GM18867 (cell line): ENCODE results near the gene PTMS.
A peak's percentile ranks its signal among the peaks of the same experiment; 100 is the strongest.
"Not testable (repeated sequence)": the region's sequence is repeated elsewhere in the genome, so short reads cannot be mapped to it uniquely, and the experiment has no call there.

Experiments used
- ATAC-seq: cut with Tn5 transposase; IDR thresholded peaks from one replicate; pipeline ENCODE4 v1.9.1; 2021; ENCODE audit warnings: mild to moderate bottlenecking, moderate library complexity; ENCODE audit not compliant: unreplicated experiment

Gene PTMS, protein sequence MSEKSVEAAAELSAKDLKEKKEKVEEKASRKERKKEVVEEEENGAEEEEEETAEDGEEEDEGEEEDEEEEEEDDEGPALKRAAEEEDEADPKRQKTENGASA

DNA sequence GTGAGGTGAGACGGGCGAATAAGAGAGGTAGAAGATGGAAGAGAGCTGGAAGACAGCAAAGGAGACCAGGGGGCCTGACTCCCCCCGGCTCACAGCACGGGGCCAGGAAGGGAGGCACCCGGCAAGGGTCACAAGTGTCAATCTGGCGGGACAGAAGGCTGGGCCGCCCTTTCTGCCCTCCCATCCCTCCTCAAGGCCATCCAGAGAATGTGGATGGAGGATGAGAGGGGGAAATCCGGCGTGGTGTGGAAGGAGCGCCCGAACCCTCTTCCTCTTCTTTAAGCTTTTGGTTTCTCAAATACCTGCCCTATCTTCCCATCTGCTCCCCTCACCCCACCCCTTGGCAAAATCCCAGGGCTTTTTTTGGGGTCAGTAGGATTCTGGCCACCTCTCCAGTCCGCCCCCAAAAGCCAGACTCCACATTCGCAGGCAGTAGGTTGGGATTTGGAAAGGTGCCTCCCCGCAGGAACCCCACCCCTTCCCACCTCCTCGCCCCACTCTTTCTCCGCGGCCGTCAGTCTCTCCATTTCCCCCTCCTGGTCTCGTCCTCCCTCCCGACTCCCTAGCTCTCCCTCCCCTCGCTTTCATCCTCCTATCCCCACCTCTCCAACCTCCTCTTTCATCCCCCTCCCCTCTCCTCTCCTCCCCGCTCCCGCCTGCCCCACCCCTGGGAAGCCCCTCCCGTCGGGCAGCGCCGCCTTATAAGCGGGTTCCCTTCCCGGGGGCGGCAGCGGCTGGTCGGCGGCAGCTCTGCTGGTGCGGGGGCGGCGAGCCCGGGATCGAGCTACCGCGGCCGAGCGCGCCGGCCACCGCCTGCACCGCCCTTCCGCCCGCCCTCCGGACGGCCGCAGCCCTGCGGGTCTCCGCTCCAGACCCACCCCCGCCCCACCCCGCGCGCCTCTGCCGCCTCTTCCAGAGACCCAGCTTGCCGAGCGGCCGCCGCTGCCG is at the start of gene PTMS:
Gene PTMS, plus strand, starts transcription at position 730 of the 948 bp plus-strand sequence. CDS start 343 bp downstream, outside the sequence.
- peak; percentile 16 for ATAC-seq

DNA sequence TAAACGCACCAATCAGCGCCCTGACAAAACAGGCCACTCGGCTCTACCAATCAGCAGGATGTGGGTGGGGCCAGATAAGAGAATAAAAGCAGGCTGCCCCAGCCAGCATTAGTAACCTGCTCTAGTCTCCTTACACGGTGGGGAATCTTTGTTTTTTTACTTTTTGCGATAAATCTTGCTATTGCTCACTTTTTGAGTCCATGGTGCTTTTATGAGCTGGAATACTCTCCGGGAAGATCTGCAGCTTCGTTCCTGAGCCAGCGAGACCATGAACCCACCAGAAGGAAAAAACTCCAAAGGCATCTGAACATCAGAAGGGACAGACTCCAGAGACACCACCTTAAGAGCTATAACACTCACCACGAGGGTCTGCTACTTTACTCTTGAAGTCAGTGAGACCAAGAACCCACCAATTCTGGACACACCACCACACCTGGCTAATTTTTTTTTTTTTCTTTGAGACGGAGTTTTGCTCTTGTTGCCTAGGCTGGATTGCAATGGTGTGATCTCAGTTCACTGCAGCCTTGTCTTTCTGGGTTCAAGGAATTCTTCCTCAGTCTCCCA is 49.2 kb upstream of the PTMS start:
- ATAC-seq, result no peak

DNA sequence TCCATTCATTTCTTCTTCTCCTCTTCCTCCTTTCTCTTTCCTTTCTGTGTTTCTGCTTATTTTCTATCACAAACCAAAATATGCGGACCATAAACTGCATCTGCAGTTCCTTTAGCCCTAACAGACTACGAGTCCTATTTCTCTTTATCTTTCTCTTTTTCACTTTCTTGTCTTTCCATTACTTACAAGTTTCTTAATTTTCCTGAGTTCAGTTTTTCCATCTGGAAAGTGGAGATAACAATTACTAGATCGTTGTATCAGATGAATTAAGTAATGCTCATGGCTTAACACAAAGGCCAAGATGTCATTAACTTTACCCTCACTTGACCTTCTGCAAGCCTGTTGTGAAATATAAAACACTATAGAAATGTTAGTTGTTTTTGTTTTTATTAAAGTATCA is 43.3 kb upstream of the PTMS start:
- ATAC-seq, result no peak

DNA sequence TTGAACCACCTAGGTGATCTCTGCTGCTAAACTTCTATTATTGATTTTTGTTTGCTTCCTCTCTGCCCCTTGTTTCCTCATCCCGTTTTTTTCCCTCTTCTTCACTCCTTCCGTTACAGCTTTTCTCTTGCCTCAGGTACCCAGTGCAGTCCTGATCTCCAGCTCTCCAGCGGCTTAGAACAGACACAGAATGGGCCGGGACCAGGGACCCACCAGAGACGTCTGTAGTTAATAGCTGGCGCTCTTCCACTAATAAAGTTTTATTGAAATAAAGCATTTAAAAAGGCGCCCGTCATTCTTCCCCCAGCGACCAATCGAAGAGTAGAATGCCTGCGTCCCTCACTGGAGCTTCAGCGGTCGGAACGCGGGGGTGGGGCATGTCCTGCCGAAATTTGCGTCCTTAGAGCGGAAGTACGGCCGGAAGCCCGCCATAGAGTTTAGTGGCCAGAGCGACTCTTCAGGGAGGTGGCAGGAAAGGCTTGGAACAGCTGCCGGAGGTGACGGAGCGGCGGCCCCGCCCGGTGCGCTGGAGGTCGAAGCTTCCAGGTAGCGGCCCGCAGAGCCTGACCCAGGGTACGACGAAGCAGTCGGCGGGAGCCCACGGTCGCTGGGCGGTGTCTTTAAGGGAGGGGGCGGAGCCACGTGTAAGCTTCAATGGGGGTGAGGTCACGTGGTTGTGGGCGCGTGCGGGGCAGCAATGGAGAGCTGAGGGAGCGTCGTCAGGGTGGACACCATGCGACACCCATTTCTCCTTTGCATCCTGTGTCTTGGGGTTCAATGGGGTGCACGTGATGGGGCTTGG is 42.4 kb upstream of the PTMS start, which contains the start of gene COPS7A:
Gene COPS7A, plus strand, starts transcription at position 440 of the 802 bp plus-strand sequence. CDS start 611 bp downstream, outside the sequence.
- peak; percentile 90 for ATAC-seq

DNA sequence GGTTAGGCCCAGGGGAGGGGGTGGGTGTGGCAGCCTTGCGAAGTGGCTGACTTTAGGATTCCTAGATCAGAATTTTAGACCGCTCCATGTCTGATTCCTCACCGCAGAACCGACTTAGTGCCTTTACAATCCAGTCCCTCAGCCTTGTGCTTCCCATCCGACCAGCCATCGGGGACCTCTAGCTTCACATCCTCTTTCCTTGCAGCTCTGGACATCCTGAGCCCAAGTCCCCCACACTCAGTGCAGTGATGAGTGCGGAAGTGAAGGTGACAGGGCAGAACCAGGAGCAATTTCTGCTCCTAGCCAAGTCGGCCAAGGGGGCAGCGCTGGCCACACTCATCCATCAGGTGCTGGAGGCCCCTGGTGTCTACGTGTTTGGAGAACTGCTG is 41.8 kb upstream of the PTMS start:
- peak; percentile 18 for ATAC-seq

DNA sequence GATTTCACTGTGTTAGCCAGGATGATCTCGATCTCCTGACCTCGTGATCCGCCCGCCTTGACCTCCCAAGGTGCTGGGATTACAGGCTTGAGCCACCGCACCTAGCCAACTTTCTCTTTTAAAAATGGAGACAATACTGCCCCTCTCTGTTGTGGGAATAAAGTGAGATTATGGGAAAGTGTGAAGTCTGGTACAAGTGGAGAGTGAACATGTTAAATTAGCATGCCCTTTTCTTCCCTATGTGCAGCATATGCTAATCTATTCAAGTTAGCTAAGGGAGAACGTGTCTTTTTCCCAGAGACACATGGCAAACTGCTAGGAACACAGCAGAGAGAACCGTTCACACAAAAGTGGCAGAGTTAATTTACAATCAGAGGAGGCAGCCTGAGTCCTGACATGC is 40.8 kb upstream of the PTMS start:
- ATAC-seq, result no peak

DNA sequence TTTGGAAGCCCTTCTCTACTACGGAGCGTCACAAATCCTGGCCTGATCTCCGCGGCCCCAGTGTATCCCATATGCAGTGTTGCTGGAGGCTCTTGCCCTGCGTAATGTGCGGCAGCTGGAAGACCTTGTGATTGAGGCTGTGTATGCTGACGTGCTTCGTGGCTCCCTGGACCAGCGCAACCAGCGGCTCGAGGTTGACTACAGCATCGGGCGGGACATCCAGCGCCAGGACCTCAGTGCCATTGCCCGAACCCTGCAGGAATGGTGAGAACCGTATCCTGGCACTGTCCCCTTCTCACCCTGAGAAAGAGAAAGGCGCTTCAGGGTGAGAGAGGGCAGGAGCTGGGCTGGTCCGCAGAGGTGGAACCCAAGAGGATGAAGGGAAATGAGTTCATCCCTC is 37.0 kb upstream of the PTMS start:
- no peak for ATAC-seq

DNA sequence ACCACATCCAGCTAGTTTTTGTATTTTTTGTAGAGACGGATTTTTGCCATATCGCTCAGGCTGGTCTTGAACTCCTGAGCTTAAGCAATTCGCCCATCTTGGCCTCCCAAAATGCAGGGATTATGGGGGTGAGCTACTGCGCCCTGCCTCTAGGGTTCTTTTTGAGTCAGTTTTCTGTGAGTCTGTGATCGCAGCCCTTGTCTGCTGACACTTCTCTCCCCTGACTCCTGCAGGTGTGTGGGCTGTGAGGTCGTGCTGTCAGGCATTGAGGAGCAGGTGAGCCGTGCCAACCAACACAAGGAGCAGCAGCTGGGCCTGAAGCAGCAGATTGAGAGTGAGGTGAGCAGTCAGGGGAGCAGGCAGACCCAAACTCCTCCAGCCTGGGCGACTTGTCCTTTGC is 36.0 kb upstream of the PTMS start:
- no peak for ATAC-seq

DNA sequence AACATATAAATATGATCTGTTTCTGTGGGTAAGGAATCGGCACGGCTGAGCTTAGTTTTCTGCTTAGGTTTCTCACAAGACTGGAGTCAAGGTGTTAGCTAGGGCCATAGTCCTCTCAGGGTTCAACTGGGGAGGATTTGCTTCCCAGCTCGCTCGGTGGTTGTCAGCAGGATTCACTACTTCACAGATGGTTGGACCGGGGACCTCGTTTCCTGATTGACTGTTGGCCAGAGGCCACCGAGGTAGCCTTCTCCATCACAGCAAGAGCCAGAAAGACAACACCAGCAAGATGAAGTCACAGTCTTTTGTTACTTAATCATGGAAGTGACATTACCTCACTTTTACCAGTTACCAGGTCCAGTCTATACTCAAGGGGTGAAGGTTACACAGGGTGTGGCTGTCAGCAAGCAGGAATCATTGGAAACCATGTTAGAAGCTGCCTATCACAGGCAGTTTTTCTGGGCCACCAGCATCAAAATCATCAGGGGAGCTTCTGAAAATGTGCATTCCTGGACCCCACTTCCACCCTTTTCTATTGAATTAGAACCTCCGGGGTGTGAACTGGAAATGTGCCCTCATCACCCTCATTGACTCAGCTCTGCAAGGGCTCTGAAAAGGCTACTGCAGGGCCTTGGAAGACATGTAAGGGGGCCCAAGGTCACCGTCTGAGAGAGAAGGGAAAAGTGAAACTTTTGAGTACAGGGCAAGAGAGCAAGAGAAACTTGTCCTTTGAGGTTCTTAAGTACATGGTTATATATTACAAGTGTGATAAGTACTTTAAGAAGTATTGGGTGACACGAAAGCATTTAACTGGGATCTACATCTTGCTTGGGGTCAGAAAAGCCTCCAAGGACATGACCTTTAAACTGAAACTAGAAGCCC is 31.4 kb upstream of the PTMS start:
- ATAC-seq, result no peak

DNA sequence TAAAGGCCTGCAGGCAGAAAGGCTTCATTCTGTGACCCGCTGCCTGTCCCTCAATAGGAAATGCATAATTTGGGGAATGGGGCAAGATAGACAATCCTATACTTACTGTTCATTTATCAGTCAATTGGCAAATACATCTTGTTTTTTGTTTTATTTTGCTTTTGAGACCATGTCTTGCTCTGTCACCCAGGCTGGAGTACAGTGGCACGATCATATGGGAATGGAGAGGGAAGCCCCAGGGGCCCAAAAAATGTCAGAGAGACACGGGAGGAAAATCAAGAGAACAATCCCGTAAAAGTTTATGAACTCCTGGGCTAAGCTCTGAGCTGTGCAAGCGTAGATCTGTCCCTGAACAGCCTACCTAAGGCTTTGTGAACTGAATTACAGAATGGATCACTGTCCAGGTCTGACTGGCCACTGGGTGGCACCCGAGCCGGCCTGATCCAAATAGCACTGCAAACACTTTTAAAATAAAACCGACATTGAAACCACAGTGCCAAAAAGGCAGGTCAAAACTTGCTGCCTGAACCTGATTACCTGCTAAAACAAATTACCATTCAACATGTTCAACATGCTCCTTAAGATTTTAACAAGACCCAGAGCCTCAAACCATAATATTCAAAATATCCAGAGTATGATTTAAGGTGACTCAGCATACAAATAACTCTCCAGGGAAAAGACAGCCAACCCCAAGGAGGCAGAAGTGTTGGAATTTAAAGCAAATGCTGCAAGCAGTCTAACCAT is 30.5 kb upstream of the PTMS start:
- ATAC-seq, result no peak

DNA sequence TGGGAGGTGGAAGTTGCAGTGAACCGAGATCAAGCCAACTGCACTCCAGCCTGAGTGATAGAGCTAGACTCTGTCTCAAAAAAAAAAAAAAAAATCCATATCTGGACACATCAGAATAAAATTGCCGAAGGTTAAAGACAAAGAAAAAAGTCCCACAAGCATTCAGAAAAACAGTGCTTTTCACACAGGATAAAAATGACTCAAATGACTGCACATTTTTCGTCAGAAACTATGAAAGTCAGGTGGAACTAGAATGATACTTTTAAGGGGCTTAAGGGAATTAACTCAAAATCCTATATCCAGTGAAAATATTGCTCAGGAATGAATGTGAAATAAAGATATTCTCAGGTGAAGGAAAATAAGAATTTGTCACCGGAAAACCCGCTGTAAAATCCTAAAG is 29.4 kb upstream of the PTMS start:
- no peak for ATAC-seq

DNA sequence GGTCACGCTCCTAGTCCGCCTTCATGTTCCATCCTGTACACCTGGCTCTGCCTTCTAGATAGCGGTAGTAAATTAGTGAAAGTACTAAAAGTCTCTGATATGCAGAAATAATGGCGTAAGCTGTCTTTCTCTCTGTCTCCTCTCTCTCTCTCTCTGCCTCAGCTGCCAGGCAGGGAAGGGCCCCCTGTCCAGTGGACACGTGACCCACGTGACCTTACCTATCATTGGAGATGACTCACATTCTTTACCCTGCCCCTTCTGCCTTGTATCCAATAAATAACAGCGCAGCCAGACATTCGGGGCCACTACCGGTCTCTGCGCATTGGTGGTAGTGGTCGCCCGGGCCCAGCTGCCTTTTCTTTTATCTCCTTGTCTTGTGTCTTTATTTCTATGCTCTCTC is 24.1 kb upstream of the PTMS start:
- not testable (repeated sequence) for ATAC-seq

DNA sequence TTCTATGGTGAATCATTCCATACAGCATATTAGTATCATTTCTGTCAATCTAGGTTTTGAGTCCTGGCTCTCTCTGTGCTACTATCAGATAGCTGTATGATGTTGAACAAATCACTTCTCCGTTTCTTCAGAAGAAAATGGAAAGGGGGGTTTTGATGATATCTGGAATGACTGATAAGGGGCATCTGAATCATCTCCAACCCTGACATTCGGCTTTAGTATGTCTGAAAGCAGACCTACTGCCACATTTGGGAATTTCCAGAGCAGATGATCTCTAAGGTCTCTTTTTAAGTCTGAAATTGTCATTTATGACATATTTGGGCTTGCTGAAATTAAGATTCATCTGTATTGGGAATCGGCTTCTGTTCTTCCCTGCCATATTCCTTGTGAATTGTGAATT is 23.3 kb upstream of the PTMS start:
- ATAC-seq, result no peak

DNA sequence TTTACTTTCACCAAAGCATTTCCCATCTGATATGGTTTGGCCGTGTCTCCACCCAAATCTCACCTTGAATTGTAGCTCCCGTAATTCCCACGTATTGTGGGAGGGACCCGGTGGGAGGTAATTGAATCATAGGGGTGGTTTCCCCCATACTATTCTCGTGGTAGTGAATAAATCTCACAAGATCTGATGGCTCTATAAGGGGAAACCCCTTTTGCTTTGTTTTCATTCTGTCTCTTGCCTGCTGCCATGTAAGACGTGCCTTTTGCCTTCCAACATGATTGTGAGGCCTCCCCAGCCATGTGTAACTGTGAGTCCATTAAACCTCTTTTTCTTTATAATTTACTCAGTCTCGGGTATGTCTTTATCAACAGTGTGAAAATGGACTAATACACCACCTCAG is 22.9 kb upstream of the PTMS start:
- ATAC-seq, result not testable (repeated sequence)

DNA sequence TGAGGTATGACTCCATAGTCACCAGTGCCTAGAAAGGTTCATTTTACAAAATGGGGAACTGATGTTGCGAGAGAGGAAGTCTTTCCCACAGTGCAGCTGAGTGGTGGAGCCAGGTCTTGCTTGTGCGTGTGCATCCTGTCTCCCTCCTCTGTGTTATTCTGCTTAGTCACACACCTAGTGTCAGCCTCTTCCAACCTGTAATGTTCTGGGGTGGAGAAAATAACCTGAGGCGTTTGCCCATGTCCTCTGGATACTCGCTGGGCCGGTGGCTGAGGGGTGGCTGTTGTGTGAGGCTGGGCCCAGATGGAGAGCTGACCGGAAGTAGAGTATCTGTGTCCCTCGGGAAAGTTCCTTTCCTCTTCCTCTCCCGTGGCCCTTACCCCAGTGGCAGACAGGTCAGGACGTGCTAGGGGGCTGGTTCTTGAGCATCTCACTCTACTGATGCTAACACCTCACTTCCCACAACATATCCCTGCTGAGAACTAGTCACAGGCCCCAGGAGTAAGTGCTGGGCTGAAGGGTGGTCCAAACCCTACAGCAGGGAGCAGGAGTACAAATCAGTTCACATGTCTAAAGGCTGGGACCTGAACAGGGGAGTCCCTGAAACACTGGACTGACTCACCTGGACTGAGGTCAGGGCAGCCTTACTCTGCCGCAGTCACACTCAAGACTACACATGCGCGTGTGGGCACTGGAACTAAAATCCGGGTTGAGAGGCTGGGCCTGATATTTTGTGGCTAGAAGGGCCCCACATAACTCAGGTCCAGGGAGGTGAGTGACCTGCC is 20.2 kb upstream of the PTMS start:
- ATAC-seq, result no peak

DNA sequence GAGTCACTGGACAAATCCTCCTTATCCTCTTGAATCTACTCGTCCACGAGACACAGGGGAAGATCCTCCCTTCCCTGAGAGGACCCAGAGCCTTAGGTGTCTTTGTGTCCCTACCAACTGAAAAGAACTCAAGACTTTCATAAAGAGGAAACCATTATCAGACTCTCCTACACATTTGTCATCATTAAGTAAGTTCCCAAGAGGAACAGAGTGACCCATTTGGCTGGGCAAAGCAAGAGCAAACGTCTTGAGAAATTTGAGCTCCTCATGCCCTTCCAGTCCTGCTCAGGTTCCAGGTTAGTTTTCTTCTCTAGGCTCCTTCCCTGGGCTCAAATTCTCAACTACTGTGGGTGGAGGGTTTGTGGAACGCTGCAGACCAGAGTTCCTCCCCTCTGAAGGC is 18.9 kb upstream of the PTMS start:
- no peak for ATAC-seq

DNA sequence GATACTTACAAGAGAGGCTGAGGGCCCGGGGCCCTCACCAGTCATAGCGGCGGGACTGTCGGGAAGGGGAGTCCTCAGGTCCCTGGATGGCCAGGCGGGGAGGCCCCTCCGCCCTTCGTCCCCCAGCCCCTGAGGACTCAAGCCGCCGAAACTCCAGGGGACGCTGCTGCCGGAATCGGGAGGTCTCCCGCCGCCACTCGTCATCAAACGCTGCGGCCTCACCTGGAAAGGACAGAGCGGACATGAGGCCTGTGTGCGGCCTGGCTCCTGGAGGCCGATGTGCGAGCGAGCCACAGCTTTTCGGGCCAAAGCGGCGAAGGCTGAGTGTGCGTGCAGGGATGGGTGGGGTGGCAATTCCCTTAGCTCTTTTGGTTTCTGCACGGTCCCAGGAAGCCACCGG is 17.4 kb upstream of the PTMS start:
- ATAC-seq, result no peak

DNA sequence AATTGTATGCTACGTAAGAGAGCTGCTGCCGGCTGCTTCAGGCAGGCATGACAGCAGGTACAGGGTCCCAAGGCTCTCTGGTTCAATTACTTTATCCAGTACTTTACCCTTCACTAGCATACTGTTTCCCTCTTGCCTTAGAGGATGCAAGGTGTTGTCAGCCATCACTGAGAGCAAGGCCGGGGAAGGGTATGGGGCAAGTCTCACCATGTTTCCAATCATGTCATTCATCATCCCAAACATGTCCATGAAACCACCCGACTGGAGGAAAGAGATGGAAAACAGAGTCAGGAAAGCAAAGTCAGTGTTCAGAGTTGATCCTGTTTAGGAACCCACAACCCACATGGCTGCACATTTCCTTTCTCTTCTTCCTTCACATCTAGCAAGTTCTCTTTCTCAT is 15.7 kb upstream of the PTMS start:
- ATAC-seq, result no peak

DNA sequence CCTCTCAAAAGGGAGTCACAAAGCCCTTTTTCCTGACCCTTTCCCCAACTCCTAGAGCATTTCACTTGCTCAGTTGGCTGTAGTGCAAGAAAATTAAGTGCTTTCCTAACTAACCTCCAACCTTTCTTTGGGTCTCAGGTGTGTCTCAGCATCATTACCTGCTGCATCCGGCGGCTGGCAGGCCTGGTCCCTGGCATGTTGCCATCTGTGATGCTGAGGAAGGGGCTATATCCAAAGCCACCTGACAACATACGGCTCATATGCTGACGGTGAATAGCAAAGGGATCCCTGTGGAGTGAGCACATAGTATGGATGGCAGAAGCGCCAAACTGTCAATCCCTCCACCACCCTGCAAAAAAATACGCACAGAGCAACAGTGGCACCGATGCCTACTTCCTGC is 14.4 kb upstream of the PTMS start:
- no peak for ATAC-seq
